Small intestine (tissue), 7 donors: ENCODE measurements around the gene CINP. TPM values are rescaled to one million over a fixed set of nuclear protein-coding genes. Genes with fewer than 3 reads are reported as not detected.
"Not testable (repeated sequence)": the region's sequence is repeated elsewhere in the genome, so short reads cannot be mapped to it uniquely, and the experiment has no call there.

ENCODE experiments used
- DNase-seq, 2 donors: peaks; one replicate each; pipeline versions ENCODE4 v3.0.0 to v3.0.0-alpha.2; 2013
- FAIRE-seq: peaks from 2 replicates; lab custom pipeline; 2012; peaks lifted over from hg19 to GRCh38; lab: Jason Lieb, UNC
- H3K27ac ChIP-seq, 3 donors: one replicate each; pipeline ENCODE4 v1.5.1; 2013; ENCODE audit warnings: low read length in 2 of 3, mild to moderate bottlenecking in 2 of 3, control low read depth in 1 of 3, inconsistent platforms in 1 of 3, low read depth in 1 of 3, moderate library complexity in 1 of 3
- H3K27me3 ChIP-seq, 3 donors: one replicate each; pipeline ENCODE4 v1.6.1; 2013; ENCODE audit warnings: low read length in 3 of 3, inconsistent platforms in 1 of 3; ENCODE audit not compliant: control insufficient read depth in 3 of 3, insufficient read depth in 3 of 3
- H3K36me3 ChIP-seq, 3 donors: one replicate each; pipeline ENCODE4 v1.6.1; 2013; ENCODE audit warnings: low read length in 3 of 3, inconsistent platforms in 1 of 3, low read depth in 1 of 3, mild to moderate bottlenecking in 1 of 3, moderate library complexity in 1 of 3; ENCODE audit not compliant: control insufficient read depth in 3 of 3, insufficient read depth in 2 of 3
- H3K4me1 ChIP-seq, 3 donors: one replicate each; pipeline ENCODE4 v1.6.1; 2013; ENCODE audit warnings: low read length in 2 of 3, inconsistent platforms in 1 of 3, low read depth in 1 of 3, mild to moderate bottlenecking in 1 of 3, moderate library complexity in 1 of 3; ENCODE audit not compliant: control insufficient read depth in 3 of 3, insufficient read depth in 2 of 3
- H3K4me3 ChIP-seq, 3 donors: one replicate each; pipeline ENCODE4 v1.5.1; 2013; ENCODE audit warnings: low read length in 3 of 3, control low read depth in 1 of 3, inconsistent platforms in 1 of 3, low read depth in 1 of 3, mild to moderate bottlenecking in 1 of 3, moderate library complexity in 1 of 3
- H3K9me3 ChIP-seq, 2 donors: one replicate each; pipeline ENCODE4 v1.6.1; 2013; ENCODE audit warnings: low read depth in 1 of 2, low read length in 1 of 2; ENCODE audit not compliant: control insufficient read depth in 2 of 2, insufficient read depth in 1 of 2
- WGBS, 3 donors: extraction: QIAGEN DNeasy Blood & Tissue Kit; methylation state at CpG; one replicate each; pipeline ENCODE4 v1.1.7; 2013; 5-methylcytosine and 5-hydroxymethylcytosine counted together
- polyA plus RNA-seq, 4 donors: library from polyadenylated mRNA; stranded (reverse) in 3 of 4; unstranded in 1 of 4; fragments of 200-250 nt in 3 of 4; fragments of 120-200 nt in 1 of 4; gene quantifications; one replicate each; pipeline versions ENCODE4 v1.2.1 to v1.2.3, GENCODE V29; 2013
- donor health status: healthy with polysubstance abuse.
- donor health status: control.
- donor health status: control.
- donor health status: Bipolar disorder and iron deficiency.
- donor health status: healthy.

CINP gene
- polyA plus RNA-seq, 4 donors = 30.9 to 39.7 (median 36.1) TPM

GRCh38 chr14:102352213-102352612, 10.5 kb downstream of the CINP start:
- FAIRE-seq (no peak), DNase-seq (no peak)
- Histone ChIP-seq H3K27ac (no peak overlapping the region), H3K36me3 (peaks cover 8 to 71% (median 16%) of the 10 kb centered on the region in 3 donors), H3K27me3 (no peaks in the 10 kb centered on the region), H3K9me3 (no peaks in the 10 kb centered on the region), H3K4me1 (no peaks in the 10 kb centered on the region), H3K4me3 (no peak overlapping the region)
- 91 to 97% (median 95%) methylated on average over 4 of the region's 4 CpGs for WGBS, 3 donors

- DNase-seq, FAIRE-seq, H3K9me3 ChIP-seq, H3K27ac ChIP-seq, H3K4me1 ChIP-seq, H3K27me3 ChIP-seq, H3K4me3 ChIP-seq: not testable (repeated sequence)
- peaks cover 8 to 73% (median 16%) of the 10 kb centered on the region in 3 donors for H3K36me3 ChIP-seq
- WGBS, 3 donors = 86 to 93% (median 88%) methylated on average over 9 of the region's 9 CpGs
These were observed 11.1 kb downstream of the CINP start for GRCh38 chr14:102351593-102351992.

GRCh38 chr14:102351023-102351422, 11.7 kb downstream of the CINP start:
- FAIRE-seq (no peak), DNase-seq (no peak)
- Histone ChIP-seq H3K4me1 (no peaks in the 10 kb centered on the region), H3K27me3 (no peaks in the 10 kb centered on the region), H3K27ac (peak overlapping the region in 1 of 3 donors; percentile 47), H3K9me3 (no peaks in the 10 kb centered on the region), H3K36me3 (peaks cover 8 to 76% (median 16%) of the 10 kb centered on the region in 3 donors), H3K4me3 (no peak overlapping the region)
- WGBS, 3 donors = 83 to 96% (median 96%) methylated on average over 10 of the region's 10 CpGs

GRCh38 chr14:102348376-102348775, 14.3 kb downstream of the CINP start:
- Histone ChIP-seq H3K4me3 (no peak overlapping the region), H3K4me1 (no peaks in the 10 kb centered on the region), H3K27ac (no peak overlapping the region), H3K27me3 (no peaks in the 10 kb centered on the region), H3K36me3 (peaks cover 8 to 78% (median 13%) of the 10 kb centered on the region in 3 donors), H3K9me3 (no peaks in the 10 kb centered on the region)
- no peak for FAIRE-seq
- WGBS, 3 donors = 91 to 96% (median 94%) methylated on average over 16 of the region's 16 CpGs
- DNase-seq = no peak

GRCh38 chr14:102346645-102347044, 16.0 kb downstream of the CINP start:
- Histone ChIP-seq H3K4me1 (no peaks in the 10 kb centered on the region), H3K4me3 (no peak overlapping the region), H3K9me3 (no peaks in the 10 kb centered on the region), H3K36me3 (peaks cover 9 to 76% (median 15%) of the 10 kb centered on the region in 3 donors), H3K27me3 (no peaks in the 10 kb centered on the region), H3K27ac (no peak overlapping the region)
- DNase-seq (no peak), FAIRE-seq (no peak)
- 97% methylated on average over 4 of the region's 4 CpGs for WGBS, 3 donors

- no peaks in the 10 kb centered on the region for H3K27me3 ChIP-seq
- H3K36me3 ChIP-seq = peaks cover 11 to 79% (median 17%) of the 10 kb centered on the region in 3 donors
- H3K27ac ChIP-seq = no peak overlapping the region
These were observed 17.5 kb downstream of the CINP start for GRCh38 chr14:102345232-102345631.

GRCh38 chr14:102344485-102344884, 18.2 kb downstream of the CINP start:
- Histone ChIP-seq H3K9me3 (no peaks in the 10 kb centered on the region), H3K36me3 (peaks cover 10 to 81% (median 17%) of the 10 kb centered on the region in 3 donors), H3K27me3 (no peaks in the 10 kb centered on the region), H3K4me3 (no peak overlapping the region), H3K27ac (no peak overlapping the region), H3K4me1 (no peaks in the 10 kb centered on the region)
- FAIRE-seq (no peak), DNase-seq (no peak)
- WGBS, 3 donors = 89 to 91% (median 90%) methylated on average over 5 of the region's 5 CpGs

More at GRCh38 chr14:102345232-102345631, 17.5 kb downstream of the CINP start:
- 79 to 85% (median 81%) methylated on average over 3 of the region's 3 CpGs for WGBS, 3 donors
- no peak for DNase-seq
- Histone ChIP-seq H3K4me1 (no peaks in the 10 kb centered on the region), H3K9me3 (no peaks in the 10 kb centered on the region), H3K4me3 (no peak overlapping the region)
- no peak for FAIRE-seq

- WGBS, 3 donors = 86 to 92% (median 92%) methylated on average over 7 of the region's 7 CpGs
- Histone ChIP-seq H3K36me3 (peaks cover 7 to 83% (median 17%) of the 10 kb centered on the region in 3 donors), H3K4me3 (no peak overlapping the region), H3K27ac (no peak overlapping the region), H3K4me1 (no peaks in the 10 kb centered on the region), H3K27me3 (no peaks in the 10 kb centered on the region), H3K9me3 (no peaks in the 10 kb centered on the region)
- FAIRE-seq (no peak), DNase-seq (no peak)
These were observed 18.6 kb downstream of the CINP start for GRCh38 chr14:102344084-102344483.

GRCh38 chr14:102342238-102342637, 20.5 kb downstream of the CINP start:
- WGBS, 3 donors = 91 to 93% (median 91%) methylated on average over 5 of the region's 5 CpGs
- peaks cover 2 to 79% (median 9%) of the 10 kb centered on the region in 3 donors for H3K36me3 ChIP-seq
- FAIRE-seq = no peak

More at GRCh38 chr14:102342238-102342637, 20.5 kb downstream of the CINP start:
- Histone ChIP-seq H3K9me3 (no peaks in the 10 kb centered on the region), H3K27me3 (no peaks in the 10 kb centered on the region), H3K27ac (no peak overlapping the region), H3K4me3 (no peak overlapping the region), H3K4me1 (no peaks in the 10 kb centered on the region)
- no peak for DNase-seq
